ENCODE results near the gene RAB37.

Gene RAB37

GRCh38 chr17:74712756-74713155 is 24.3 kb upstream of the RAB37 start, which contains the start of gene CD300LF:
TSS of gene CD300LF (minus strand) at chr17:74712923. CDS start at chr17:74712866, 57 bp downstream.
- TF ChIP-seq CTCF (IDR thresholded peaks at IDR 0.05), result no peak
- DNase-seq (ENCODE audit: low spot score), result no peak
- H3K4me3 ChIP-seq, result peak within 1 kb of the TSS; percentile 34
- H3K27ac ChIP-seq, result no peak within 1 kb of the TSS

GRCh38 chr17:74713171-74713755 is 23.8 kb upstream of the RAB37 start:
- no peak for TF ChIP-seq CTCF (IDR thresholded peaks at IDR 0.05)
- DNase-seq (ENCODE audit: low spot score), result no peak
- H3K27ac ChIP-seq, result no peak overlapping the region
- H3K4me3 ChIP-seq, result no peak overlapping the region

GRCh38 chr17:74715144-74715543 is 21.9 kb upstream of the RAB37 start:
- no peak overlapping the region for H3K27ac ChIP-seq
- no peak for DNase-seq (ENCODE audit: low spot score)
- no peak overlapping the region for H3K4me3 ChIP-seq
- no peak for TF ChIP-seq CTCF (IDR thresholded peaks at IDR 0.05)

GRCh38 chr17:74720506-74720905 is 16.6 kb upstream of the RAB37 start:
- Histone ChIP-seq H3K4me3 (no peak overlapping the region), H3K27ac (no peak overlapping the region)
- DNase-seq (ENCODE audit: low spot score), result no peak
- no peak for TF ChIP-seq CTCF (IDR thresholded peaks at IDR 0.05)

GRCh38 chr17:74722782-74723181 is 14.3 kb upstream of the RAB37 start:
- Histone ChIP-seq H3K27ac (no peak overlapping the region), H3K4me3 (no peak overlapping the region)
- TF ChIP-seq CTCF (IDR thresholded peaks at IDR 0.05), result no peak
- DNase-seq (ENCODE audit: low spot score), result no peak

- no peak for TF ChIP-seq CTCF (IDR thresholded peaks at IDR 0.05)
- Histone ChIP-seq H3K27ac (no peak overlapping the region), H3K4me3 (no peak overlapping the region)
- no peak for DNase-seq (ENCODE audit: low spot score)
Measured at GRCh38 chr17:74723891-74724290, 13.2 kb upstream of the RAB37 start.

- TF ChIP-seq CTCF (IDR thresholded peaks at IDR 0.05), result no peak
- DNase-seq (ENCODE audit: low spot score), result no peak
- H3K4me3 ChIP-seq, result no peak overlapping the region
- H3K27ac ChIP-seq, result no peak overlapping the region
Measured at GRCh38 chr17:74725111-74725510, 11.9 kb upstream of the RAB37 start.

All from coronary artery (tissue), 2 donors.